Fibroblast of lung (primary cell): ENCODE data around the gene CD164L2. TPM values are rescaled to one million over a fixed set of nuclear protein-coding genes. Genes with fewer than 3 reads are reported as not detected.

Source experiments
- DNase-seq, 2 donors: peaks; one replicate each; pipeline versions ENCODE4 v3.0.0 to v3.0.0-alpha.2; 2010; ENCODE audit warnings: low read depth in 2 of 2
- H2AFZ ChIP-seq: 2 replicates; pipeline ENCODE4 v1.5.1; 2012; ENCODE audit warnings: low read length, control low read depth, inconsistent platforms
- H3K27ac ChIP-seq: 2 replicates; pipeline ENCODE4 v1.5.1; 2011; ENCODE audit warnings: low read length, control low read depth; ENCODE audit not compliant: insufficient read depth
- H3K27me3 ChIP-seq: 2 replicates; pipeline ENCODE4 v1.5.1; 2011; ENCODE audit warnings: mild to moderate bottlenecking, low read length; ENCODE audit not compliant: control insufficient read depth, insufficient read depth
- H3K36me3 ChIP-seq: 2 replicates; pipeline ENCODE4 v1.5.1; 2011; ENCODE audit warnings: low read length; ENCODE audit not compliant: control insufficient read depth, insufficient read depth
- H3K4me1 ChIP-seq: 2 replicates; pipeline ENCODE4 v1.5.1; 2011; ENCODE audit warnings: low read length; ENCODE audit not compliant: control insufficient read depth, insufficient read depth; ENCODE audit errors: extremely low read depth
- H3K4me2 ChIP-seq: 2 replicates; pipeline ENCODE4 v1.5.1; 2011; ENCODE audit warnings: low read length, control low read depth; ENCODE audit not compliant: insufficient read depth; ENCODE audit errors: extremely low read depth
- H3K4me3 ChIP-seq, 4 experiments: fragments of 200-600 bp in 1 of 4; sonication (generic) in 1 of 4; replicated peaks in 1 of 4; 2 replicates each; pipeline ENCODE4 v1.5.1; 2011 to 2016; ENCODE audit warnings: low read length in 4 of 4, low read depth in 3 of 4, mild to moderate bottlenecking in 3 of 4, control low read depth in 2 of 4, inconsistent platforms in 1 of 4, mixed read lengths in 1 of 4; ENCODE audit not compliant: insufficient read depth in 1 of 4; ENCODE audit errors: control extremely low read depth in 1 of 4
- H3K79me2 ChIP-seq: 2 replicates; pipeline ENCODE4 v1.5.1; 2012; ENCODE audit warnings: mild to moderate bottlenecking, low read length, inconsistent platforms; ENCODE audit not compliant: control insufficient read depth, insufficient read depth
- H3K9ac ChIP-seq: 2 replicates; pipeline ENCODE4 v1.5.1; 2011; ENCODE audit warnings: mild to moderate bottlenecking, low read length, control low read depth; ENCODE audit not compliant: insufficient read depth
- H3K9me3 ChIP-seq: 2 replicates; pipeline ENCODE4 v1.5.1; 2012; ENCODE audit warnings: low read depth, low read length; ENCODE audit not compliant: control insufficient read depth, insufficient read depth
- H4K20me1 ChIP-seq: 2 replicates; pipeline ENCODE4 v1.5.1; 2011; ENCODE audit warnings: low read length; ENCODE audit not compliant: control insufficient read depth, insufficient read depth; ENCODE audit errors: extremely low read depth
- CTCF ChIP-seq, 2 donors: IDR thresholded peaks in 1 of 2; conservative IDR thresholded peaks in 1 of 2; 1 replicate in 1 of 2; 2 replicates in 1 of 2; pipeline ENCODE4 v1.5.1; 2011 to 2012; ENCODE audit warnings: low read length in 2 of 2, control low read depth in 1 of 2, inconsistent platforms in 1 of 2, low read depth in 1 of 2, mild to moderate bottlenecking in 1 of 2
- EZH2 ChIP-seq: IDR thresholded peaks from 2 replicates; pipeline ENCODE4 v1.5.1; 2012; ENCODE audit warnings: low read length, control low read depth, mild to moderate bottlenecking; ENCODE audit errors: missing control alignments
- polyA plus RNA-seq, 2 donors: library from polyadenylated mRNA; depleted of rRNA in 1 of 2; stranded (reverse) in 1 of 2; unstranded in 1 of 2; fragments of >200 nt; gene quantifications; 2 replicates each; pipeline ENCODE4 v1.2.1, GENCODE V29; 2011 to 2012; ENCODE audit warnings: missing spikeins in 1 of 2
- total RNA-seq: library from RNA; depleted of rRNA; stranded (reverse); fragments of >200 nt; gene quantifications from 2 replicates; pipeline ENCODE4 v1.2.1, GENCODE V29; 2014

CD164L2 gene
- total and polyA plus RNA-seq, 2 donors (not counting 1 experiment from before 2014, with no cell fraction given): not detected

GRCh38 chr1:27353629-27354028 lies 29.5 kb downstream of the CD164L2 start:
- Histone ChIP-seq H4K20me1 (no peaks in the 10 kb centered on the region), H3K4me3 (no peak overlapping the region), H3K4me2 (no peak overlapping the region), H3K79me2 (no peaks in the 10 kb centered on the region), H3K9ac (no peak overlapping the region), H3K36me3 (peaks cover 22% of the 10 kb centered on the region), H3K27me3 (no peaks in the 10 kb centered on the region), H3K9me3 (no peaks in the 10 kb centered on the region), H2AFZ (no peak overlapping the region), H3K4me1 (no peaks in the 10 kb centered on the region), H3K27ac (no peak overlapping the region)
- no peak for DNase-seq
- TF ChIP-seq CTCF (conservative IDR thresholded peaks at IDR 0.05 in 1 of 2, IDR thresholded peaks at IDR 0.05 in 1 of 2; ENCODE audit: low read depth in 1 of 2, low read length in 2 of 2) (no peak), EZH2 (no peak)

GRCh38 chr1:27353166-27353565 lies 30.0 kb downstream of the CD164L2 start:
- no peak overlapping the region for H2AFZ ChIP-seq
- no peaks in the 10 kb centered on the region for H3K27me3 ChIP-seq
- no peak overlapping the region for H3K27ac ChIP-seq
- no peaks in the 10 kb centered on the region for H3K79me2 ChIP-seq
- H3K9ac ChIP-seq: no peak overlapping the region
- peaks cover 18% of the 10 kb centered on the region for H3K36me3 ChIP-seq
- no peaks in the 10 kb centered on the region for H4K20me1 ChIP-seq
- H3K4me3 ChIP-seq: no peak overlapping the region
- H3K4me2 ChIP-seq: no peak overlapping the region
- no peak for DNase-seq
- TF ChIP-seq EZH2 (no peak), CTCF (conservative IDR thresholded peaks at IDR 0.05 in 1 of 2, IDR thresholded peaks at IDR 0.05 in 1 of 2; ENCODE audit: low read depth in 1 of 2, low read length in 2 of 2) (no peak)
- no peaks in the 10 kb centered on the region for H3K9me3 ChIP-seq
- no peaks in the 10 kb centered on the region for H3K4me1 ChIP-seq

GRCh38 chr1:27351541-27352107 lies 31.5 kb downstream of the CD164L2 start:
- Histone ChIP-seq H4K20me1 (no peaks in the 10 kb centered on the region), H3K4me2 (no peak overlapping the region), H3K27me3 (no peaks in the 10 kb centered on the region), H3K79me2 (no peaks in the 10 kb centered on the region), H3K27ac (no peak overlapping the region), H3K4me1 (no peaks in the 10 kb centered on the region), H3K9ac (no peak overlapping the region), H3K9me3 (no peaks in the 10 kb centered on the region), H2AFZ (no peak overlapping the region), H3K4me3 (no peak overlapping the region), H3K36me3 (peaks cover 11% of the 10 kb centered on the region)
- DNase-seq: no peak
- TF ChIP-seq EZH2 (no peak), CTCF (conservative IDR thresholded peaks at IDR 0.05 in 1 of 2, IDR thresholded peaks at IDR 0.05 in 1 of 2; ENCODE audit: low read depth in 1 of 2, low read length in 2 of 2) (no peak)
